Keratinocyte (primary cell): Measurements from ENCODE around the gene SLC1A5. TPM values are rescaled to one million over a fixed set of nuclear protein-coding genes. Genes with fewer than 3 reads are reported as not detected.

Experiments used
- DNase-seq: peaks from one replicate; pipeline ENCODE4 v3.0.0-alpha.2; 2011; ENCODE audit warnings: low read depth, missing footprints, low spot score
- FAIRE-seq: peaks from 2 replicates; lab custom pipeline; 2011; peaks lifted over from hg19 to GRCh38; lab: Jason Lieb, UNC
- H2AFZ ChIP-seq: 2 replicates; pipeline ENCODE4 v1.6.0; 2012; ENCODE audit warnings: low read length, control low read depth, inconsistent platforms; ENCODE audit not compliant: control insufficient read depth
- H3K27ac ChIP-seq: 2 replicates; pipeline ENCODE4 v1.5.1; 2011; ENCODE audit warnings: low read length; ENCODE audit not compliant: control insufficient read depth, insufficient read depth
- H3K27me3 ChIP-seq: 3 replicates; pipeline ENCODE4 v1.6.0; 2011; ENCODE audit warnings: low read length; ENCODE audit not compliant: control insufficient read depth, insufficient read depth; ENCODE audit errors: extremely low read depth
- H3K36me3 ChIP-seq, 2 experiments: 2 replicates in 1 of 2; 3 replicates in 1 of 2; pipeline ENCODE4 v1.5.1; 2011; ENCODE audit warnings: low read length in 2 of 2, mild to moderate bottlenecking in 1 of 2; ENCODE audit not compliant: control insufficient read depth in 2 of 2, insufficient read depth in 2 of 2; ENCODE audit errors: extremely low read depth in 1 of 2
- H3K4me1 ChIP-seq: 3 replicates; pipeline ENCODE4 v1.5.1; 2011; ENCODE audit warnings: low read length; ENCODE audit not compliant: control insufficient read depth, insufficient read depth; ENCODE audit errors: extremely low read depth
- H3K4me2 ChIP-seq: 3 replicates; pipeline ENCODE4 v1.6.0; 2011; ENCODE audit warnings: low read depth, low read length; ENCODE audit not compliant: control insufficient read depth, insufficient read depth; ENCODE audit errors: extremely low read depth
- H3K4me3 ChIP-seq, 3 experiments: fragments of 200-600 bp in 1 of 3; sonication (generic) in 1 of 3; 2 replicates in 2 of 3; 3 replicates in 1 of 3; pipeline ENCODE4 v1.5.1; 2011 to 2016; ENCODE audit warnings: low read length in 3 of 3, mild to moderate bottlenecking in 3 of 3, control low read depth in 2 of 3, inconsistent platforms in 1 of 3, low read depth in 1 of 3, mixed read lengths in 1 of 3, mixed run types in 1 of 3, moderate library complexity in 1 of 3; ENCODE audit not compliant: control insufficient read depth in 2 of 3, insufficient read depth in 2 of 3; ENCODE audit errors: extremely low read depth in 1 of 3
- H3K79me2 ChIP-seq: 2 replicates; pipeline ENCODE4 v1.6.0; 2012; ENCODE audit warnings: low read length; ENCODE audit not compliant: control insufficient read depth, insufficient read depth
- H3K9ac ChIP-seq: 3 replicates; pipeline ENCODE4 v1.6.0; 2011; ENCODE audit warnings: low read length; ENCODE audit not compliant: control insufficient read depth, insufficient read depth; ENCODE audit errors: extremely low read depth
- H3K9me1 ChIP-seq: 3 replicates; pipeline ENCODE4 v1.6.0; 2011; ENCODE audit warnings: low read length; ENCODE audit not compliant: control insufficient read depth, insufficient read depth; ENCODE audit errors: extremely low read depth
- H3K9me3 ChIP-seq: 2 replicates; pipeline ENCODE4 v1.5.1; 2012; ENCODE audit warnings: low read depth, low read length; ENCODE audit not compliant: control insufficient read depth
- H4K20me1 ChIP-seq: 3 replicates; pipeline ENCODE4 v1.6.0; 2011; ENCODE audit warnings: low read length; ENCODE audit not compliant: control insufficient read depth, insufficient read depth; ENCODE audit errors: extremely low read depth
- EZH2 ChIP-seq: IDR thresholded peaks from one replicate; pipeline ENCODE4 v1.6.1; 2012; ENCODE audit warnings: inconsistent platforms, mild to moderate bottlenecking, low read length, moderate library complexity
- dilution Hi-C: fragments of 300-500 bp; cut with MboI; formaldehyde crosslinking; loops from one replicate; pipeline ENCODE4 v1.7.0; 2020; ENCODE audit warnings: low sequenced_read_pairs; ENCODE audit not compliant: extremely low pct_ligation_motif_present
- polyA plus RNA-seq, 5 experiments: library from polyadenylated mRNA; depleted of rRNA in 3 of 5; stranded (reverse) in 3 of 5; stranded (forward) in 1 of 5; unstranded in 1 of 5; fragments of >200 nt; gene quantifications; 1 replicate in 1 of 5; 2 replicates in 3 of 5; 3 replicates in 1 of 5; pipeline versions ENCODE4 v1.2.1 to v1.2.3, GENCODE V29; 2011 to 2012; ENCODE audit warnings: missing spikeins in 2 of 5, low read depth in 1 of 5, low replicate concordance in 1 of 5
- TF ChIP-seq, protein P1 (sequence below), 3 experiments: IDR thresholded peaks in 1 of 3; conservative IDR thresholded peaks in 1 of 3; optimal IDR thresholded peaks in 1 of 3; 2 replicates in 2 of 3; 3 replicates in 1 of 3; pipeline versions ENCODE3 to v1.5.1; 2011; ENCODE audit warnings: low read length in 3 of 3, mild to moderate bottlenecking in 3 of 3, moderate library complexity in 2 of 3, control low read depth in 1 of 3, inconsistent platforms in 1 of 3; ENCODE audit not compliant: insufficient read depth in 2 of 3; ENCODE audit errors: extremely low read depth in 1 of 3

Gene SLC1A5
- polyA plus RNA-seq, 1 donor (not counting 4 experiments of a cell fraction or from before 2014, with no cell fraction given): 90.4 TPM

DNA sequence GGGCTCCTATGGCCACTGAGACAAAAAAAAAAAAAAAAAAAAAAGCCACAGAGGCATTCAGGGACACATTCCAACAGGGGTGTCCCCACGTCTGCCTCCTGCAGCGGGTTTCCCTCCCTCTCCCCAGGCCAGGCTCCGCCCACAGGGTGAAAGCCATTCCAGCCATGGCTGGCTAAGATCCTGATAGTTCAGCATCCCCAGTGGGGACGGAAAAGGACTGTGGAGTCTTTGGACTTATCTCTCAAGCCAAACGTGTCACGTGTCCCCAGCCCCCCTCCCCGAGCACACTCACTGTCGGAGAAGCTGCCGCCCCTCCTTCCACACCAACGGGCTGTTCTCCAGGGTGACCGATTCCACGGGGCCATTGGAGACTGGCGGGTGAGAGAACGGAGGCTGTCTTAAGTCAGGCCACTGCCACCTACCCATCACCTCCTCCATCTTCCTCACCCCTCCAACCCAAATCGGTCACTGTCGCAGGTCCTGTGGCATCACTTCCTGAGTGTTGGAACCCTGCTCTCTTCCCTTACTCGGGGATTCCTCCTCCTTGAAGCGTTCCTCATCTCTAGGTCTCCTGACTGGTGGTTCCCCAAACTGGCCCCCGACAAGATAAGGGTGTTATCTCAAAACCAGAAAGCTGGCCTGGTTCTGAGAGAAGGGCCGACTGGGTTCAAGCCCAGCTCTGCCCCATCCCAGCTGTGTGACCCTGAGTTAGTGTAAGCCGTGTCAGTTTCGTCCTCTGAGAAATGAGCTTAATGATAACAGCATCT is 51.7 kb downstream of the SLC1A5 start:
- Histone ChIP-seq H3K4me1 (peaks cover 2% of the 10 kb centered on the region), H3K27me3 (no peaks in the 10 kb centered on the region), H3K9me3 (no peaks in the 10 kb centered on the region), H3K9ac (no peak overlapping the region), H3K79me2 (peaks cover 77% of the 10 kb centered on the region), H3K4me2 (no peak overlapping the region), H3K9me1 (no peaks in the 10 kb centered on the region), H4K20me1 (peaks cover 31% of the 10 kb centered on the region), H3K36me3 (peaks cover 39 to 52% of the 10 kb centered on the region in 2 experiments), H3K4me3 (no peak overlapping the region), H3K27ac (no peak overlapping the region), H2AFZ (no peak overlapping the region)
- TF ChIP-seq, protein P1, sequence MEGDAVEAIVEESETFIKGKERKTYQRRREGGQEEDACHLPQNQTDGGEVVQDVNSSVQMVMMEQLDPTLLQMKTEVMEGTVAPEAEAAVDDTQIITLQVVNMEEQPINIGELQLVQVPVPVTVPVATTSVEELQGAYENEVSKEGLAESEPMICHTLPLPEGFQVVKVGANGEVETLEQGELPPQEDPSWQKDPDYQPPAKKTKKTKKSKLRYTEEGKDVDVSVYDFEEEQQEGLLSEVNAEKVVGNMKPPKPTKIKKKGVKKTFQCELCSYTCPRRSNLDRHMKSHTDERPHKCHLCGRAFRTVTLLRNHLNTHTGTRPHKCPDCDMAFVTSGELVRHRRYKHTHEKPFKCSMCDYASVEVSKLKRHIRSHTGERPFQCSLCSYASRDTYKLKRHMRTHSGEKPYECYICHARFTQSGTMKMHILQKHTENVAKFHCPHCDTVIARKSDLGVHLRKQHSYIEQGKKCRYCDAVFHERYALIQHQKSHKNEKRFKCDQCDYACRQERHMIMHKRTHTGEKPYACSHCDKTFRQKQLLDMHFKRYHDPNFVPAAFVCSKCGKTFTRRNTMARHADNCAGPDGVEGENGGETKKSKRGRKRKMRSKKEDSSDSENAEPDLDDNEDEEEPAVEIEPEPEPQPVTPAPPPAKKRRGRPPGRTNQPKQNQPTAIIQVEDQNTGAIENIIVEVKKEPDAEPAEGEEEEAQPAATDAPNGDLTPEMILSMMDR (optimal IDR thresholded peaks at IDR 0.05 in 1 of 3, IDR thresholded peaks at IDR 0.05 in 1 of 3, conservative IDR thresholded peaks at IDR 0.05 in 1 of 3; ENCODE audit: extremely low read depth in 1 of 3, insufficient read depth in 2 of 3, low read length in 3 of 3): no peak
- TF ChIP-seq EZH2: no peak
- dilution Hi-C loops: no loop called here
- FAIRE-seq: no peak
- DNase-seq: no peak

DNA sequence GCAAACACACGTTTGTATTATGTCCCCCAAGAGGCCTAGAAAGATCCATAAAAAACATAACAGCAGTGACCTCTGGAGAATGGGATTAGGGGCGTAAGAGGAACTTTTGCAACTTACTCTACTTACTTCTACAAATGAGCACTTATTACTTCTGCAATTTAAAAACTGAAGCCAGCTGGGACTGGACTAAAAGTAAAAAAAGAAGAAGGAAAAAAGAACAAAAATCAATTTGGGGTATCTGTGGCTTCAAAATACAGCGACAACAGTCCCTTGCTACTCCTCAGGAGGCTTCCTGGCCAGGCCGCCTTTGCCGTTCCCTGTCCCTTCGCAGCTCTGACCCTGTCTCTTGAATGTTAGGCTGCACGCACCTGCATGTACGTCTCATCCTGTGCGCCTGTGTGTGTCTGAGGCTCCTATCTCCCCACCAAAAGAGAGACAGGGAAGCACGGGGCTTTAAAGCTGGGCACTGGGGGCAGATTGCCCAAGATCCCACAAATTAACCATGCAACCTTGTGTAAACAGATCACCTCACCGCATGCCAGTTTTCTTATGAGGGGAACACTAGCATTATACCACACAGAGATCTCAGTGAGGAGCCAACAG is 54.6 kb downstream of the SLC1A5 start:
- no peak for FAIRE-seq
- Histone ChIP-seq H3K79me2 (peaks cover 64% of the 10 kb centered on the region), H3K4me1 (peaks cover 5% of the 10 kb centered on the region), H3K27me3 (no peaks in the 10 kb centered on the region), H3K9me3 (no peaks in the 10 kb centered on the region), H3K9me1 (no peaks in the 10 kb centered on the region), H2AFZ (no peak overlapping the region), H3K4me2 (no peak overlapping the region), H3K36me3 (peaks cover 54 to 55% of the 10 kb centered on the region in 2 experiments), H4K20me1 (peaks cover 34% of the 10 kb centered on the region), H3K27ac (no peak overlapping the region), H3K4me3 (no peak overlapping the region), H3K9ac (no peak overlapping the region)
- TF ChIP-seq, protein P1 (optimal IDR thresholded peaks at IDR 0.05 in 1 of 3, IDR thresholded peaks at IDR 0.05 in 1 of 3, conservative IDR thresholded peaks at IDR 0.05 in 1 of 3; ENCODE audit: extremely low read depth in 1 of 3, insufficient read depth in 2 of 3, low read length in 3 of 3): no peak
- TF ChIP-seq EZH2: no peak
- dilution Hi-C loops: no loop called here
- no peak for DNase-seq
